SK-N-MC (cell line): Measurements from ENCODE around the gene PTPRM.

ENCODE experiments used
- DNase-seq: peaks from one replicate; pipeline ENCODE4 v3.0.0-alpha.2; 2011; ENCODE audit warnings: low read depth, low spot score
- H3K27ac ChIP-seq: fragments of 200-600 bp; sonication (generic); 2 replicates; pipeline ENCODE4 v1.5.1; 2016; ENCODE audit warnings: mixed run types
- H3K36me3 ChIP-seq: fragments of 200-600 bp; sonication (generic); 2 replicates; pipeline ENCODE4 v1.6.1; 2017; ENCODE audit warnings: antibody characterized with exemption, low read length, mixed read lengths; ENCODE audit not compliant: insufficient read depth
- H3K4me3 ChIP-seq: fragments of 200-600 bp; sonication (generic); 2 replicates; pipeline ENCODE4 v1.5.1; 2016
- H3K9ac ChIP-seq: fragments of 200-600 bp; sonication (generic); 2 replicates; pipeline ENCODE4 v1.8.0; 2017; ENCODE audit warnings: mixed run types, mixed read lengths; ENCODE audit not compliant: insufficient read length
- H3K9me3 ChIP-seq: fragments of 200-600 bp; sonication (generic); 2 replicates; pipeline ENCODE4 v1.6.1; 2017; ENCODE audit warnings: low read depth, mild to moderate bottlenecking, antibody characterized with exemption, low read length, moderate library complexity, mixed read lengths
- EZH2 ChIP-seq: fragments of 200-600 bp; sonication (generic); IDR thresholded peaks from one replicate; pipeline ENCODE4 v1.6.1; 2017; ENCODE audit warnings: antibody characterized with exemption
- FOXP2 ChIP-seq: optimal IDR thresholded peaks from 2 replicates; pipeline ENCODE3; 2011; ENCODE audit warnings: mild to moderate bottlenecking, moderate library complexity; ENCODE audit not compliant: insufficient read depth; ENCODE audit errors: extremely low read length, control extremely low read depth
- POLR2AphosphoS5 ChIP-seq: IDR thresholded peaks from 2 replicates; pipeline ENCODE4 v1.6.1; 2012; ENCODE audit warnings: mild to moderate bottlenecking, low read depth, low read length, borderline replicate concordance

The PTPRM gene

GRCh38 chr18:8142932-8143331 lies 575.8 kb downstream of the PTPRM start:
- H3K27ac ChIP-seq, result no peak overlapping the region
- no peaks in the 10 kb centered on the region for H3K36me3 ChIP-seq
- no peak overlapping the region for H3K4me3 ChIP-seq
- no peaks in the 10 kb centered on the region for H3K9me3 ChIP-seq
- no peak for TF ChIP-seq FOXP2
- TF ChIP-seq POLR2AphosphoS5, result no peak
- no peak for TF ChIP-seq EZH2
- H3K9ac ChIP-seq, result no peak overlapping the region
- no peak for DNase-seq

DNA sequence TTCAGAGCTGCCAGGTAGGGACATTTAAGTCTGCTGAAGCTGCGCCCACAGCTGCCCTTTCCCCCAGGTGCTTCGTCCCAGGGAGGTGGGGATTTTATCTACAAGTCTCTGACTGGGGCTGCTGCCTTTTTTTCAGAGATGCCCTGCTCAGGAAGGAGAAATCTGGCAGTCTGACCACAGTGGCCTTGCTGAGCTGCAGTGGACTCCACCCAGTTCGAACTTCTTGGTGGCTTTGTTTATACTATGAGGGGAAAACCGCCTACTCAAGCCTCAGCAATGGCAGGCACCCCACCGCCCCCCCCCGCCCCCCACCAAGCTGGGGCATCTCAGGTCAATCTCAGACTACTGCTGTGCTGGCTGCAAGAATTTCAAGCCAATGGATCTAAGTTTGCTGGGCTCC lies 584.1 kb downstream of the PTPRM start:
- TF ChIP-seq FOXP2, result no peak
- TF ChIP-seq POLR2AphosphoS5, result no peak
- DNase-seq, result no peak
- H3K9me3 ChIP-seq, result no peaks in the 10 kb centered on the region
- H3K36me3 ChIP-seq, result no peaks in the 10 kb centered on the region
- H3K9ac ChIP-seq, result no peak overlapping the region
- no peak overlapping the region for H3K27ac ChIP-seq
- no peak overlapping the region for H3K4me3 ChIP-seq

DNA sequence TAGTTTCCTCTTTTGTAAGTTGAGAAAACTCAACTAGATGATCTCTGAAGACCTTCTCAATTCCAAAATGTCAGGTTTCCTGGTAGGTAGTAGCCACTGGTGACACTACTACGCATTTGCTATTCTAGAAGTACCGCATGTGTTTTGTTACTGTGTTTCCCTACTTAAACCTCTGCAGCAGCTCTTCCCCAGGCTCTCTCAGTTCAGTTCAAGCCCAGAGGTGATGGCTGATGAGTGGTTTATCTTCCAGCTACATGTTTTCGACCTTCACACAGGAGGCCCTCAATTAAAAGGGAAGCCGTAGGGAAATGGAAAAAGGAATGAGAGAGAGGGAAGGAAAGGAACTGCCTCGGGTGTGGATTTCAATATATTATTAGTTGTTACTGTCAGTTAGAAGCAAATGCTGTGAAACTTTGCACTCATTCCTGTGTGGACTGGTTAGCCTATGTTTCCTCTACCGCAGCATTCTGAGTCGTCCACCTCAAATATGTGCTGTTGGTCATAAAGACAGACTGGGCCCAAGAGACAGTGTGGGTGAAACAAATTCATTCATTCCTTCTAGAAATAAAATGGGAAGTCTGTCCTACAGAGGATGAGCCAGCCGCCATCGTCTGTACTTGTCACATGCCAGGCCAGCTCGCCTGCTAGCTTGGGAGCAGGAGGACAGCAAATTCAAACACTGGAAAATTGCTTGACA lies 586.9 kb downstream of the PTPRM start:
- no peak for DNase-seq
- no peak for TF ChIP-seq FOXP2
- no peak for TF ChIP-seq EZH2
- TF ChIP-seq POLR2AphosphoS5, result no peak
- H3K36me3 ChIP-seq, result no peaks in the 10 kb centered on the region
- H3K27ac ChIP-seq, result no peak overlapping the region
- H3K9me3 ChIP-seq, result no peaks in the 10 kb centered on the region
- H3K9ac ChIP-seq, result no peak overlapping the region
- no peak overlapping the region for H3K4me3 ChIP-seq

DNA sequence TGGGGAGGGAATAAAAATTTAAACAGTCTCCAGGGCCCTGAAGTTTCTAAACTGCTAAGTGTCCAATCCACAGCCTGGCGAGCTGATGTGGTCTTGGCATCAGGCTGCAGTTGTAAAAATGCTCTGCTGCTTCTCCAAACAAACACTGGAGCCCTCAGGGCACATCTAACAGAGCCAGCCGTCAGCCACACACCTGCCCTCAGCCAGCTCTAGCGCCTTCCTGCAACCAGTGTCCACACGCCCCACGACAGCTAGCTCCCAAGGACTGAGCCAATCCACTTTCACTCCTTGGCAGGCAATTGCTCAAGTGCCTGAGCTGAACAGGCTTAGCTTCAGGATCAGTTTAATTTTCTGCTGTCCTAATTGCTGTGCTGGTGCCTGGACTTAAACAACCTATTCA lies 595.7 kb downstream of the PTPRM start:
- TF ChIP-seq POLR2AphosphoS5 (no peak), FOXP2 (no peak), EZH2 (no peak)
- no peak overlapping the region for H3K4me3 ChIP-seq
- no peak for DNase-seq
- H3K36me3 ChIP-seq, result no peaks in the 10 kb centered on the region
- no peak overlapping the region for H3K9ac ChIP-seq
- no peaks in the 10 kb centered on the region for H3K9me3 ChIP-seq
- H3K27ac ChIP-seq, result no peak overlapping the region

GRCh38 chr18:8163286-8163959 lies 596.3 kb downstream of the PTPRM start:
- TF ChIP-seq FOXP2, result no peak
- no peak for TF ChIP-seq POLR2AphosphoS5
- no peak for TF ChIP-seq EZH2
- H3K4me3 ChIP-seq, result no peak overlapping the region
- no peak for DNase-seq
- H3K9ac ChIP-seq, result no peak overlapping the region
- H3K9me3 ChIP-seq, result no peaks in the 10 kb centered on the region
- H3K27ac ChIP-seq, result no peak overlapping the region
- H3K36me3 ChIP-seq, result no peaks in the 10 kb centered on the region

GRCh38 chr18:8165095-8165494 lies 598.0 kb downstream of the PTPRM start:
- no peaks in the 10 kb centered on the region for H3K36me3 ChIP-seq
- no peak overlapping the region for H3K27ac ChIP-seq
- H3K4me3 ChIP-seq, result no peak overlapping the region
- no peaks in the 10 kb centered on the region for H3K9me3 ChIP-seq
- no peak overlapping the region for H3K9ac ChIP-seq
- TF ChIP-seq EZH2 (no peak), POLR2AphosphoS5 (no peak), FOXP2 (no peak)
- DNase-seq, result no peak

DNA sequence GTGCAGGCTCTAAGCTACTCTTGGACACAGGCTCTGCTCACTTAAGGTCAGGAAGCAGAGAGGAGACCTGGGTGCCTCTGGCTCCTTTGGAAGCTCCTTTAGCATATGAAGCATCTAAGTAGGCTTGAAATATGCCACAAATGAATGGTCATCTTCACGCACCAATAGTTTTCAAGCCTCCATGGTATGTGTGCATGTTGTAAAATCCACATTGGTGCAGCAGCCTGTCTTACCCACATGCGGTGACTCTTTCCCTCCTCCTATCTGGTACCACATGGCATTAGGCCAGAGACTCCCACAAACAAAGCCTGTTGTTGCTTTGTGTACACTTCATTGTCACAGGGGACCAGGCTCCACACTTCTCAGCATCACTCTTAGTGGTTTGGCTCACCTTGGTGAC lies 599.9 kb downstream of the PTPRM start:
- no peak for DNase-seq
- Histone ChIP-seq H3K36me3 (no peaks in the 10 kb centered on the region), H3K4me3 (no peak overlapping the region), H3K9ac (no peak overlapping the region), H3K9me3 (no peaks in the 10 kb centered on the region), H3K27ac (no peak overlapping the region)
- TF ChIP-seq EZH2 (no peak), FOXP2 (no peak), POLR2AphosphoS5 (no peak)

GRCh38 chr18:8167673-8168072 lies 600.6 kb downstream of the PTPRM start:
- H3K9ac ChIP-seq, result no peak overlapping the region
- no peak overlapping the region for H3K27ac ChIP-seq
- H3K36me3 ChIP-seq, result no peaks in the 10 kb centered on the region
- TF ChIP-seq EZH2 (no peak), FOXP2 (no peak), POLR2AphosphoS5 (no peak)
- no peaks in the 10 kb centered on the region for H3K9me3 ChIP-seq
- no peak for DNase-seq
- H3K4me3 ChIP-seq, result no peak overlapping the region

DNA sequence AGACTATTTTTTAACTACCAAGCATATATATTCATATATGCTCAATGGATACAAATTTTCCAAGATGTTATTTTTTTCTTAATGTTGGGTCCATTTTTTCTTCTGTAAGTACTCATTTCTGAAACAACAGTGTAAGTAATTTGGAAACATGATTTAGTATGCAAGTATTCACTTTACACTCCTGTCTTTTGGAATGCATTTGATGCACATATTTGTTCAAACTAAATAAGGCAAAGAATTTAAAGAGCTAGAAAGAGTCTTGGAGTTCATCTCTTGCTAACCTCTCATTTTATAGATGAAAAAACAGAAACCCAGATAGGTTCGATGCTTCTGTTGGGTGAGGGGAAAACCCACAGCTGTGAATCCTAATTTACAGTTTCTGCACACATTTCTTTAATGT lies 602.6 kb downstream of the PTPRM start:
- Histone ChIP-seq H3K36me3 (no peaks in the 10 kb centered on the region), H3K27ac (no peak overlapping the region), H3K9ac (no peak overlapping the region), H3K4me3 (no peak overlapping the region), H3K9me3 (no peaks in the 10 kb centered on the region)
- TF ChIP-seq POLR2AphosphoS5, result no peak
- TF ChIP-seq FOXP2, result no peak
- TF ChIP-seq EZH2, result no peak
- no peak for DNase-seq
